Dermis blood vessel endothelial cell (primary cell): Measurements from ENCODE around the gene ELAVL1. TPM values are rescaled to one million over a fixed set of nuclear protein-coding genes. Genes with fewer than 3 reads are reported as not detected.
A peak's percentile ranks its signal among the peaks of the same experiment; 100 is the strongest.
"Not testable (repeated sequence)": the region's sequence is repeated elsewhere in the genome, so short reads cannot be mapped to it uniquely, and the experiment has no call there.

Experiments used
- DNase-seq: peaks from one replicate; pipeline ENCODE4 v3.0.0; 2010
- total RNA-seq: library from RNA; depleted of rRNA; stranded (reverse); fragments of >200 nt; gene quantifications from 2 replicates; pipeline ENCODE4 v1.2.3, GENCODE V29; 2014

Gene ELAVL1
- total RNA-seq, 1 donor from 2014 or later: 43.2 TPM

DNA sequence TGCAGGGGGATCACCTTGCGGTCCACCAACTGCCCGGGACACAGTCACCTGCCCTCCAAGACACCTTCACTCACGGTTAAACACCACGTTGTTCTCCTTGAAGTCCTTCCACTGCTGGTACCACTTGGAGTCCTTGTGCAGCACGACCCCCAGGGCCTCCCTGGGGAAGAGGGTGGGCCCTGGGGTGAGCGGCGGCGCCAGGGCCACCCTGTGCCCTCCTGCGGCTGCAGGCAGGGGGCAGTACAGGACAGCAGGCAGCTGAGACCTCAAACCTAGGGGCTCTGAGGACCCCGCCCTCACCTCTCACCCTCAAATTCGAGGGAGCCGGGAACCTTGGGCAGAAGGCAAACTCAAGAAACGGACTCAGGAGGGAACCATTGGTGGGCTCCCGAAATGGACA lies 72.0 kb downstream of the ELAVL1 start:
- no peak for DNase-seq

DNA sequence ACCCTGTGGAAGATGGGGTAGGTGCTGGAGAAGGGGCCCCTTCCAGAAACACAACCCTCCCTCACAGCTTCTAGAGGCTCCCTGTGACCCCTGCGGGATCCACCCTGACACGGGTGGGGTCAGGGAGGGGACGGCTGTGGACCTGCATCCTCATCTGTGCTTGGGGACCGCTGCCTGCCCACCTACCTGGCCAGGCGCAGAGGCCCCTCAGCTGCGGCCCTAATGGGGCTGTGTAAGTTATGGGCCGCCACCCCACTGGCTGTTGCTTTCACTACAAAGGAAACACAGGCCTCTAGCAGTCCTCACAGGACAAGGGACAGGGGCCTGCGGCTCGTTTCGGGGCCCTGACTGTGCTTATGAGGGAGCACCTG lies 72.5 kb downstream of the ELAVL1 start:
- no peak for DNase-seq

DNA sequence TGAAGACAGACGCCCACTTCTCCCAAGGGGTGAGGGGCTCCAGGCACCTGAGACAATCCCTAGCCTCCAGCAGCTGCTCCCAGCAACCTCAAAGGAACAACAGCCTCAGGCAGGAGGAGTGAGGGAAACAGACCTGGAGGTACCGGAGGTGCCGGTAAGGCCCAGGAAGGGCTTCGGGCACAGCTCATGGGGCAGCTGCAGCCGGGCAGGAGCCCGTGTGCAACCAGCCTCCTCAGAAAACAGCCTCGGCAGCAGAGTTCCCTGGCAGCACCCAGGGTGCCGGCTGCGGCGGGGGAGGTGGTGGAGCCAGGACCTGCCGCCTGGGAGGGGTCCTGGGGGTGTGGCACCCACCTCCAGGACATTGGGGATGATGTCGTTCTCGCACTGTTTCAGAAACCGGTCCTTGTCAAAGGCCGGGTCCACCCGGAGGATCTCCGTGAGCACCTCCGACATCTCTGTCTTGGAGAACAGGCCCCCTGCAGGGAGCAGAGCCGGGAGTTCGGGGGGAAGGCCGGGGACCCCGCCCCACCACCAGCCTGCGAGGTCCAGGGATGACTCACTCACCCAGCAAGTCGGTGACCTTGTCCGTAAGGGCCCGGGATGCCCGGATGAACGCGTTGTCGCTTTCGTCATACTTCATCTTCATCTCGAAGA lies 73.0 kb downstream of the ELAVL1 start:
- no peak for DNase-seq

DNA sequence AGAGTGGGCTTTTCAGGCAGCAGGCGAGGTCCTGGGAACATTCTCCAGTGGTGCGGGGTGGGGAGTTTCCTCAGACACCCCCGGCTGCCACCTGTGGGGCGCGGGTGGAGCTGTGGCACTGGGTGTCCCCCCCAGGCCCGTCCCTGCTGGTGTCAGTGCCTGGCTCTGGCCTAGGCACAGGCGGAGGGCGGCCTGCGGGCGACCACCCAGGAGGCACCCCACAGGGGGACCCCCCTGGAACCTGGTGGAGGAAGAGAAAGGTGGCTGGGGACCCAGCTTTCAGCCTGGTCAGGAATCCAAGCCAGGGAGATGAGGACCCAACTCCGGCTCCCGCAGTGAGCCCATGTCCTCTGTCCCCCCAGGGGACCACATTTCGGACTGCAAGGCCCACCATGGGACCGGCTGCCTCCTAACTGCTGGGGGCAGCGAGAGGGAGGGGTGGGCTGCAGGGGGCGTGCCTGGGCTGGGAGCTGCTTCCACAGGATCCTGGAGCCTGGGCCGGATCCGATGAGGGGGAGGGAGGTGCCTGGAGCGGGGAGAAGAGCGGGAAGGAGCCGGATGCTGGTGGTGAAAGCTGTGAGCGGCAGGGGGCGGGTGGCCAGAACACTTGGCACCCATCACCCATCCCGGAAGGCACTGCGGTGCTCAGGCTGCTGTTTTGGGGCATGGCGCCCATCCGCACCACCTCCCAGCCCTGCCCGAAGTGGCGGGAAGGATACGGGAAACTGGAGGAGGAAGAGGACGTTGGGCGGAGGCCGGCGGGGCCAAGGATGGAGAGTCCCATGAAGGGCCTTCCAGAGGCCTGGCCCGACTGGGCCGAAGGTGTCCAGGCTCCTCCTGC lies 74.0 kb downstream of the ELAVL1 start:
- no peak for DNase-seq

DNA sequence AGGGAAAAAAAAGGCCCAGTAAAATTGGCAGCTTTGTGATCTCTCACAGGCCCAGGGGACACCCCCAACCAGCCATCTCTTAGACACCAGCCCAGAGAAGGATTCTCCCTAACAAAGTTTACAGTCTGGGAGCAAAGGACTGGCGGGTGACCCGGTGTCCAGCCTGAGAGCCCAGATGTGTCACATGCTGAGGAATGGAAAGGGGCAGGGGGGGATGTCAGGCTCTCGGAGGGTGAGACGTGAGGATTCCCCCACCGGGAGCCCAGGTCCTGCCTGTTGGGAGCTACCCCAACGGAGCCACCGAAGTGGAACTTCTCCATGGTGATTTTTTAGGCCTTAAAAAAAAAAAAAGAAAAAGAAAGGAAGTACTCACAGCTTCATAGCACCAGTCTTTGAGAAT lies 74.7 kb downstream of the ELAVL1 start:
- DNase-seq: no peak

DNA sequence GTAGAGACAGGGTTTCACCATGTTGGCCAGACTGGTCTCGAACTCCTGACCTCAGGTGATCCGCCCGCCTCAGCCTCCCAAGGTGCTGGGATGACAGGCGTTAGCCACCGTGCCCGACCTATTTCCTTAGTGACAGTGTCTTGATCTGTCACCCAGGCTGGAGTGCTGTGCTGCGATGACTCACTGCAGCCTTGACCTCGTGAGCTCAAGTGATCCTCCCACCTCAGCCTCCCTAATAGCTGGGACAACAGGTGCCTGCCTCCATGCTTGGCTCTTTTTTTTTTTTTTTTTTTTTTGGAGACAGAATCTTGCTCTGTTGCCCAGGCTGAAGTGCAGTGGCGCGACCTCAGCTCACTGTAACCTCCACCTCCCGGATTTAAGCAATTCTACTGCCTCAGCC lies 75.4 kb downstream of the ELAVL1 start:
- not testable (repeated sequence) for DNase-seq

DNA sequence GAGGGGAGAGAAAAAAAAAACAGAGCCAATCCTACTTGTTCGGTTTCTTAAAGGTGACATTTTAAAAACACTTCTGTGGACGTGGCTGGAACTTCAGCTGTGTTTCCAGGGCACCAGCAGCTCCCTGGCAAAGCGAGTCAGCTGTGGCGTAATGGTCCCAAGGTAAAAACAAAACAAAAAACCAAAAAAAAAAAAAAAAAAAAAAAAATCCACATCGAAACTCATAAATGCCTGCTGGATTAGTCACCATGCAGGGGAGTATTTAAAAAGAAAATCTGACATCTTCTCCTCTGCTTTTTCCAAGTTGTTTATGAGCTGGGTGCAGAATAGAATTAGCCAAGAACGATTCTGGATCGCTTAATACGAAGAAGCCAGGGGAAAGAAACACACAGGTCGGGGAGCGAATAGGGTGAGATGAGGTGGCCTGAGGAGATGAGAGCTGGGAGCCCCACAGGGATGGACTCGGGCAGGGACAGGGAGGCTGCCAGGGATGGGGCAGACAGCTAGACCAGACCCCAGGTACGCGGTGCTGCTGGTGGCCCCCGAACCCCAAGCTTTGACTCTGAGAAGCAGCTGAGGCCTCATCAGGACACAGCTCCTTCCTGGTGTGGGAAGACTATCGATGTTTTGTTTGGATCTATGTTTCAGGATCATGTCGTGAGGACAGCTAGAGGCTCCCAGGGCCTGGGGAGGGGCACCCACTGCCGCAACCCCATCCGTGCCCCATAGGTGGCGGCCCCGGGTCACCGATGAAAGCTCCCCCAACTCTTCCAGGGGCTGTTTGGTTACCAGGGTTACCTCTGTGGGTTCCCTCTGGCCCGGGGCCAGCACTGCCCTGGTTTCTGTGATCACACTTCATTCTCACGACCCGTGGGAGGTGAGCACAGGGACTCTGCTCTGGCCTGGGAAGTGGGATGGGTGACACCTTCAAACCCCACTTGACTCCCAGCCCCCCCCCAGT lies 76.4 kb downstream of the ELAVL1 start:
- peak; percentile 72 for DNase-seq

DNA sequence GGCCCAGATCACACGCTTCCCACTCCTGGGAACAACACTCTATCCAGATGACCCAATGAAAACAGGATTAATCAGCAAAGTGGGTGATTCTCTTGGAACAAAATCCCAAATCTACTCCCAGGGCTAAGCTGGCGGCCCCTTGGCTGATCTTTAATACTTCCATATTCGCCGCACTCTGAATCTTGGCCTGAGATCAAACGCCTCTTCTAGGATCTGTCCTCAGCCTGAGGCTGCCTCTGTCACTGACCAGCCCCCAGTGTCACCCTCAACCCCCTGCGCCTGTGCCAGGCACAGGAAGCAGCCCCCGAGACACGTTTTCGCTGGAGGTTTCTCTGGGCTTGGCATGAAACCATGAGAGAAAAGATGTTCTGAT lies 77.1 kb downstream of the ELAVL1 start:
- no peak for DNase-seq

DNA sequence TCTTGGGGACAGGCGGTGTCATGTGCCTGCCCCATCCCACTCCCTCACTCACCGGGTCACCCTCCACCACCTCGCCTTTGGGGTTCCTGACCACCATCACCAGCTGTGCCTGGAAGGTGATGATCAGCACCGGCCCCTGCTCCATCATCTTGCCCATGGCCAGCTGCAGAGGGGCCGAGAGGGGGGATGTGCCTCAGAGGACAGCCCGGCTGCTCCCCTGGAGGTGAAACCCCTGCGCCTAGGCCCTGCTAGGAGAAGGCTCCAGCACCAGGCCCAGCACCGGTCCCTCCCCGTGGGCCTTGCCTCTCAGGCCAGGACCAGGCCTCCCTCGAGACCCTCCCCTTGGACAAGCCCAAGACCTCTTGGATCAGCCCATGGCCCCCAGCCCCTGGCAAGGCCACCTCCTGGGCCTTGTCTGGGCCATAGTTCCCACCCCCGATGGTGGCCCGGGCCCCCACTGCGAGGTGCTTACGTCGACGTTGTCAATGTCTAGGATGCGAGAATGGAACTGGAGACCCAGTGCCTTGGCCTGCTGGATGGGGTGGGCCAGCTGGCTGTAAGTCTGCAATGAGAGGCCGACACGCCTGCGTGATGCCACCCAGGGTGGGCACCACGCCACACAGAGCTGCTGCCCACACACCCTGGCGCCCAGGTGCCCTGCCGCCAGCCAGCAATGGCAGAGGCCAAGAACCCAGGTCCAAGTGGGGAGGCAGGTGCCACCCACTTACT lies 77.7 kb downstream of the ELAVL1 start:
- no peak for DNase-seq

DNA sequence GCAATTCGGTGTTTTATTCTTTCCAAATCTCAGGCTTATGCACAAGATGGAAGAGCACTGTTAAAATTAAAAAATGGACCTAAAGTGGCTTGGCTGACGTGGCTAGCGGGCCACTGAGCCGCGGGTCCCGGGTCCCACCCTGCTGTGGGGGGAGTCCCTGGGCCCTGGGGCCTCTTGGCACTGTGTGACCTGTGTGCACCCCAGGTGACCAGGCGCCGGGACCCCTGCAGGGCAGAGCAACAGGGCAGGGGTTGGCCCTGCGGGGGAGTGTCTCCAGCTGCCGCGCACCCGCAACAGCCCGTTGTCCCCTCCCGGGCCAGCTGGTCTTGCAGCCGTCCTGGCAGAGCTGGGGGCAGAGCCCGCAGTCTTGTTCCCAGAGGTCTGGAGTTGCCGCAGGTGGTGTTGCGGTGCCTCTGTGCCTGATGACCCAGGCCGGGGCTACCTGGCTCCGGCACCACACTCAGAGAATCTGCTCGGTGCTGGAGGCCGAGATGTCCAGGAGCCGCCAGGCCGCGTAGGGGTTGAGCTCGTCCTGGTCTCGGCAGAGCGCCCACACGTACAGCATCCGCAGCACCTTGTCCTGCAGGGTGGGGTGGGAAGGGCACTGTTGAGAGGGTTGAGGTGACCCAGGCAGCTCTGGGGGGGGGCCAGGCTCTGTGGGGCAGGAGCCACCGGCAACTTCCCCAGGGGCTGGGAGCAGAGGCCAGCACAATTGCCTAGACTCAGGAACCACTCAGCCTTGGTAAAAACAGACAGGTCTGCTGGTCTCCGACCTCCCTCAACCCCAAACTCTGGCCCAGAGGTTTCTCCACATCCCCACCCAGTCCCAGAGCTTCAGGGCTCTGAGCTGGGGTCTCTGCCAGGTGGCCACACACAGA lies 78.5 kb downstream of the ELAVL1 start:
- no peak for DNase-seq

DNA sequence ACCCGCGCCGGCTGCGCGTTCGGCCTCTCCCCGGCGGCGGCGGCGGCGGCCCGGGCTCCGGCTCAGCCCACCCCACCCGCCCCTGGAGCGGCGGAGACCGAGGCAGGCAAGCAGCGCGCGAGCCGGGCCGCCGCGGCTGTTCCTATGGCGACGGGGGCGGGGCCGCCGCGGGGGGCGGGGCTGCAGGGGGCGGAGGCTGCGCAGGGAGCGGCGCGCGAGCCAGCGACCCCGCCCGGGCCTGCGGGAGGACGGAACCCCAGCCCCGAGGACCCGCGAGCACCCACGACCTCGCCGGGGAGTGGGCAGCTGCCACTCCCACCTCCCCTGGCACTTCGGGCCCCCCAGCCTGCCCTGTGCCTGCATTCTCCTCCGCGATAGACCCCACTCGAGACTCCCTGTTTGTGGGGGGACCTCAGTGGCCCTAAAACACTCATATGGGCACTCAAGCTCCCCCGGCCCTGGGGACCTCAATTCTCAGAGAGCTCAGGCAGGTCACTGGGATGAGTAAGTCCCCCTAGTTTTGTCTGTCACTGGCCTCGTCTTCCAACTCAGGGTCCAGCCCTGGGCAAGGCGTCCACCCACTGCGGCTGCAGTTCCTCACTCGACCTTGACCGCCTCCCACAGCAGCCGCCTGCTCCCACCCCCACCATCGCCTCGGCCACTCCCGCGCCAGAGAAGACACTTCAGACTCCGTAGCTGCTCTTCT lies 79.3 kb downstream of the ELAVL1 start, which contains the start of gene CTXN1:
TSS of gene CTXN1 (minus strand) at position 115 of the 706 bp plus-strand sequence. CDS start 597 bp downstream, outside the sequence.
- DNase-seq: peak; percentile 71

DNA sequence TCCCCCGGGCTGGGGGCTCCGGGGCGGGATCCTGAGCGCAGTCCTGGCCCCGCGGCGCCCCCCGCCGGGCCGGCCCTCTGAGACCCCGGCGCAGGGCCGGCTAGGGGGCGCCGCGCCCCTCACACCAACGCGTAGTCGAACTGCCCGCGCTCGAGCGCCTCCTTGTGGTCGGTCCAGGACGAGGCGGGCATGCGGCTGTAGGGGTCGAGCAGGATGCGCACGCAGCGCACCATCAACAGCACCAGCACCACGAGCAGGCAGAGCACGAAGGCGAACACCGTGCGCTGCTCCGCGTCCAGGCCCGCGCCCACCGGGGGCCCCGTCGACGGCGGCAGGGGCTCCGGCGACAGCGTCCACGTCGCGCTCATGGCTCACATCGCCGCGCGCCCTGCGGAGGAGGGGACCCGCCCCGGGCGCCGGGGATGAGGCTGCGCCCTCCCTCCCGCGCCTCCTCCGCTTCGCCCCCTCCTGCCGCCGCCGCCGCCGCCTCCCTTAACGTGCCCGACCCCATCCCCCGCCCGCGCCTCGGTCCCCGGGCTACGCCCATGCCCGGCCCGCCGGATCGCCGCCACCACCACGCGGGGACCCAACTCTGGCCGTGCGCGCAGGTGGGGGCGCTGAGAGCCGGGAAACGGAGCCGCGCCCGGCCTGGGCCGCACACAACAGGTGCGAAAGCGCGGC lies 80.1 kb downstream of the ELAVL1 start:
- DNase-seq: peak; percentile 86

DNA sequence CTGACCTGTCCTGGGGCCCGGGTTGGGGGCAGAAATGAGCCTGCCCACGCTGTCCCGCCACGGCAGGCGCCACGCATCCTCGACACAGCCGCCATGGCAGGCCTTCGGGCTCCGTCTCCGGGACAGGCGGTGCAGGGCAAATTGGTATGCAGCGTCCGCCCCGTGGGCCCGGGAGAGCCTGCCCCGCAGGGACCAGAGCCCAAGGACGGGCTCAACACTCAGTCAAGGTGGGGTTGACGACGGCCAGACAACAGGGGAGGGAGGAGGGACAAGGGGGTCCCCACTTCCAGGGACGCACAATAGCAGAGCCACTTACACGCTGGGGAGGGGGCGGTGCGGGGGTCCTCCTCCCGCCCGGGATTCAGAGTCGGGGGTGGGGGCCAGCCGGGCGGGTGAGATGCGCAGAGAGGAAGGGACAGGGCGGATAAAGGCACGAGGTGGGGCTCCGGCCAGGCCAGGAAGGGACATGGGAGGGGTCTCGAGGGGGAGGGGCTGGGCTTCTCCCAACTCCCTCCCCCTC lies 80.7 kb downstream of the ELAVL1 start:
- no peak for DNase-seq

DNA sequence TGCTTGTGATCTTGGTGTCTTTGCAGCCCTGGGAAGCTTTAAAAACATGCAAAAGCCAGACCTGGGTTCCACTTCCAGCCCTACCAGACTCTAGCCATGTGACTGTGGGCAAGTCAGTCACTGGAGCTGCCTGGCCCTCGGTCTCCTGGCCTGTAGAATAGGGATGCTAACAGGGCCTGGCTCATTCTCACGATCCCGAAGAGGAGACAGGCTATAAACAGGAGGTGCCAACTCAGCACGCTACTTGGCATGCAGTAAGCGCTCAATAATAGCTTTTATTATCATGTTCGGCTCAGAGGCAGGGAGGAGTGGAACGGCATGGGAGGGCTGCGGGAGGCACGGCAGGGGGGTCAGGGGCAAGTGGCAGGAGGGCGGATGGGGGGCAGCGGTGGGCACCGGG lies 81.2 kb downstream of the ELAVL1 start:
- DNase-seq: no peak

DNA sequence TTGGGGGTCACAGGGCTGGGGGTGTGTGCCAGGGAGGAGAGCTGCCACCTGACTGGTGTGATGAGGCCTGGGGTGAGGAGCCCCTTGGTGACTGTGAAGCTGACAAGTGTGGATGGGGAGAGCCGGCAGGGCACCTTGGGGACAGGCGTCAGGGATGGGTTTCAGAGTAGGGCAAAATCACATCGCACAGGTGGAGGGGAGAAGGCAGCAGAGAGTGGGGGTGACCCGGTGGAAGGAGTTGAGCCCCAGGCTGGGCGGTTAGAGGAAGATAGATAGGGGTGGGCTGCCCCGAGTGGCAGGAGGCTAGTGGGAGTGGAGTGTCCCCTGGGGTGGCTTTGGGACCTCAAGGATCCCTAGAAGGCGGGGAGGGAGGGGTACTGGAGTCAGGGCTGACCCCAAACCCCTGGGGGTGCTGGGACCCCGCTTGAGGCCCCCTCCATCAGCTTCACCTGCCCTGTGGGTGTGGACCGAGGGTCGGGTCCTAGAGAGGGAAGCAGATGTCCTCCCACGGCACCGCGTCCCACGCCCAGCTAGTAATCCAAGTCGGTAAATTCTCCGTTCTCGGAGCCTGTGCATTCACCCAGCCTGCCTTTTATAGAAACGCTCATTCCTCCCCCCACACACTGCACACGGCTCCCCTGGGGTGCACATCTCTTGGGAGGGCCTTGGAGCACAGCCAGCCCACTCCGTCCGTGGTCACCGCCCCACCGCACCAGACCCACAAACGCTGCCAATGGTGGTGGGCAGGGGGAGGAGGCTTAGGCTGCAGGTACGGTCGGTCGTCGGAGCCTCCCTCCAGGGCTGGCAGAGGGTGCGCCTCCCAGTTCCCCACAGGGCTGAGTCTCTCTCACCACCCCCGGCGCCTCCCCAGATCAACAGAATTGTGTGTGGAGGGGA lies 81.9 kb downstream of the ELAVL1 start:
- DNase-seq: no peak

DNA sequence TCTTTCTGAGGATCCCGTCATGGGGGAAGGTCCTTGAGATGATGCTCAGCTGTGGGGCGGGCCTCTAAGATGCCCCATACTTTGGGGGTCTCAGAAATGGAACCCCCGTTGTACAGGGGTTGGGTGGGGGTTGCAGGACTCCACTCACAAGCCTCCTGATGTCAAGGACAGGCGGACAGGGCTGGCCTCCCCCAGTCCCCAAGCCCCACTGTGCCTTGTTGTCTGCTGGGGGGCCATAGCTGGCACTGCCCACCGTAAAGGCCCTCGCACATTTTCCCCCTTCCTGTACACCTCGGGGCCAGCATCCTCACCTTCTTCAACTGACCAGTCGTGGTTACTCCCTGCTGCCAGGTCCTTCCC lies 82.6 kb downstream of the ELAVL1 start:
- no peak for DNase-seq

DNA sequence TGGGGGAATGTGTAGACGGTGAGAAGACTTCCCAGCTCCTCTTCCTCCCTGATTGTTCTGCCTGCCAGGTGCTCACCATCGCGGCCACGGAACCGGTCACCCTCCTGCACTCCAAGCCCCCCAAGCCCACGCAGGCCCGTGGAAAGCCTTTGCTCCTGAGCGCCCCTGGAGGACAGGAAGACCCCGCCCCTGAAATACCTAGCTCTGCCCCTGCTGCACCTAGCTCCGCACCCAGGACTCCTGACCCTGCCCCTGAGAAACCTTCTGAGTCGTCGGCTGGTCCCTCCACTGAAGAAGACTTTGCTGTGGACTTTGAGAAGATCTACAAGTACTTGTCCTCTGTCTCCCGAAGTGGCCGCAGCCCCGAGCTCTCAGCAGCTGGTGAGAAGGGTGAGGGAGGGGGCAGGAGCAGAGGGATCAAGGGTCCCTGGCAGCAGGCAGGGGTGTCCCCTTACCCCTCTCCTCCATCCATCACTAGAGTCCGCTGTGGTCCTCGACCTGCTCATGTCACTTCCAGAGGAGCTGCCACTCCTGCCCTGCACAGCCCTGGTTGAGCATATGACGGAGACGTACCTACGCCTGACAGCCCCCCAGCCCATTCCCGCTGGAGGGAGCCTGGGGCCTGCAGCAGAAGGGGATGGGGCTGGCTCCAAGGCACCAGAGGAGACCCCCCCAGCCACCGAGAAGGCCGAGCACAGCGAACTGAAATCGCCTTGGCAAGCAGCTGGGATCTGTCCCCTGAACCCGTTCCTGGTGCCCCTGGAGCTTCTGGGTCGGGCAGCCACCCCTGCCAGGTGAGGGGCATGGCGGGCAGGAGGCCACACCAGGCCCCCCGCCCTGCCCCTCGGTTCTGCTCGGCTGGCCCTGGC lies 83.2 kb downstream of the ELAVL1 start:
- DNase-seq: no peak
